Nephron progenitor cell (in vitro differentiated cells): ENCODE results near the gene IFT81.
A peak's percentile ranks its signal among the peaks of the same experiment; 100 is the strongest.

Experiments used
- DNase-seq: peaks from one replicate; pipeline ENCODE4 v3.0.0; 2021
- H3K27ac Mint-ChIP-seq: 2 replicates; pipeline ENCODE4 v1.8.0; 2021; ENCODE audit warnings: mild to moderate bottlenecking, moderate library complexity, mixed read lengths
- H3K27me3 Mint-ChIP-seq: 2 replicates; pipeline ENCODE4 v1.8.0; 2021; ENCODE audit warnings: mild to moderate bottlenecking, low read depth, mixed read lengths; ENCODE audit not compliant: poor library complexity
- H3K36me3 Mint-ChIP-seq: 2 replicates; pipeline ENCODE4 v1.8.0; 2021; ENCODE audit warnings: low read depth, mixed read lengths
- H3K4me1 Mint-ChIP-seq: 2 replicates; pipeline ENCODE4 v1.8.0; 2021; ENCODE audit warnings: mixed read lengths
- H3K4me3 Mint-ChIP-seq: 2 replicates; pipeline ENCODE4 v1.8.0; 2021; ENCODE audit warnings: mild to moderate bottlenecking, moderate library complexity, mixed read lengths
- H3K9me3 Mint-ChIP-seq: 2 replicates; pipeline ENCODE4 v1.8.0; 2021; ENCODE audit warnings: mild to moderate bottlenecking, moderate library complexity, mixed read lengths
- TF ChIP-seq, protein P1 (sequence below): fragments of 200-600 bp; sonication (generic); IDR thresholded peaks from 2 replicates; pipeline ENCODE4 v1.5.0; 2021; ENCODE audit warnings: antibody characterized with exemption

The IFT81 gene

DNA sequence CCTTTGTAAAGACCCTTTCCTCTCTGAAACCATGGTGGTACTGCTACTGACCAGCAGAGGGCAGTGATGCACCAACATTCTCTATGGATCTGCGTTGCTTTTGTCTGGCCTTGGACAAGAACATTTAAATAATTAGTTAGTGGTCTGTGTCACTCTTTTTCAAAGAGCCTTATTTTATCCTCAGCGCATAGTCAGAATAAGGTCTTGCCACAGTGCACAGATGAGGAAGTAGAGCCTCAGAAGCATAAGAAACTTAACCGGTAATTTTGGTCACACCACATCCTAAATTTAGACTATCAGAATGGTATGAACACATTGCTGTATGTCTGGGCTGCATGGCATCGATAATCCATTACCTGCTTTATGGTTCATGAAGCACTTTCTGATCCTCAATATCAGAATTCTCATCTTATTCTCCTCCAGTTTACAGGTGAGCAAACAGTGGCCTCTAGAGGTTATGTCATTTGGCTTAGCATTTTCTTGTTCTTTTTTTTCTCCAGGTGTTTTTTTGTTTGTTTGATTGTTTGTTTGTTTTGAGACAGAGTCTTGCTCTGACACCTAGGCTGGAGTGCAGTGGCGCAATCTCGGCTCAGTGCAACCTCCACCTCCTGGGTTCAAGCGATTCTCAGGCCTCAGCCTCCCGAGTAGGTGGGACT, 23.7 kb upstream of the IFT81 start:
- H3K4me3 Mint-ChIP-seq = no peak overlapping the region
- no peak overlapping the region for H3K27ac Mint-ChIP-seq
- TF ChIP-seq, protein P1, sequence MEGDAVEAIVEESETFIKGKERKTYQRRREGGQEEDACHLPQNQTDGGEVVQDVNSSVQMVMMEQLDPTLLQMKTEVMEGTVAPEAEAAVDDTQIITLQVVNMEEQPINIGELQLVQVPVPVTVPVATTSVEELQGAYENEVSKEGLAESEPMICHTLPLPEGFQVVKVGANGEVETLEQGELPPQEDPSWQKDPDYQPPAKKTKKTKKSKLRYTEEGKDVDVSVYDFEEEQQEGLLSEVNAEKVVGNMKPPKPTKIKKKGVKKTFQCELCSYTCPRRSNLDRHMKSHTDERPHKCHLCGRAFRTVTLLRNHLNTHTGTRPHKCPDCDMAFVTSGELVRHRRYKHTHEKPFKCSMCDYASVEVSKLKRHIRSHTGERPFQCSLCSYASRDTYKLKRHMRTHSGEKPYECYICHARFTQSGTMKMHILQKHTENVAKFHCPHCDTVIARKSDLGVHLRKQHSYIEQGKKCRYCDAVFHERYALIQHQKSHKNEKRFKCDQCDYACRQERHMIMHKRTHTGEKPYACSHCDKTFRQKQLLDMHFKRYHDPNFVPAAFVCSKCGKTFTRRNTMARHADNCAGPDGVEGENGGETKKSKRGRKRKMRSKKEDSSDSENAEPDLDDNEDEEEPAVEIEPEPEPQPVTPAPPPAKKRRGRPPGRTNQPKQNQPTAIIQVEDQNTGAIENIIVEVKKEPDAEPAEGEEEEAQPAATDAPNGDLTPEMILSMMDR = peak; percentile 90
- peaks cover 11% of the 10 kb centered on the region for H3K27me3 Mint-ChIP-seq
- peaks cover 8% of the 10 kb centered on the region for H3K4me1 Mint-ChIP-seq
- no peaks in the 10 kb centered on the region for H3K36me3 Mint-ChIP-seq
- DNase-seq = peak; percentile 74
- H3K9me3 Mint-ChIP-seq = no peaks in the 10 kb centered on the region

DNA sequence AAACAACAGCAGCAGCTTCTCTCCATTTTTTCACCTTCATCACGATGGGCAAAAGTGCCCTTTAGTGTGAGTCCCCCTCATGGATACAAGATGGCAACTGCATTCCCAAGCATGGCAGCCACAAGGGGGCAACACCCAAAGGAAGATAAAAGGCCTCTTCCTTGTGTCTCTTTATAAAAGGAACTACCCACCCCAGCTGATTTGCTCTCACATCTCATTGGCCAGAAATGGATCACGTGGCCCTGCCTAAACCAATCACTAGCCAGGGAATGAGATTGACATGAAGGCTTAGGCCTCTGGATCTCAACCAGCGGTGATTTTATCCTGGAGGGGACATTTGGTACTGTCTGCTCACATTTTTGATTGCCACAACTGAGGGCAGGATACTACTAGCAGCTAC, 21.9 kb upstream of the IFT81 start:
- no peaks in the 10 kb centered on the region for H3K36me3 Mint-ChIP-seq
- H3K4me1 Mint-ChIP-seq = peaks cover 21% of the 10 kb centered on the region
- TF ChIP-seq, protein P1 = peak; percentile 15
- DNase-seq = peak; percentile 32
- H3K27me3 Mint-ChIP-seq = peaks cover 11% of the 10 kb centered on the region
- no peak overlapping the region for H3K27ac Mint-ChIP-seq
- H3K9me3 Mint-ChIP-seq = no peaks in the 10 kb centered on the region
- H3K4me3 Mint-ChIP-seq = no peak overlapping the region

DNA sequence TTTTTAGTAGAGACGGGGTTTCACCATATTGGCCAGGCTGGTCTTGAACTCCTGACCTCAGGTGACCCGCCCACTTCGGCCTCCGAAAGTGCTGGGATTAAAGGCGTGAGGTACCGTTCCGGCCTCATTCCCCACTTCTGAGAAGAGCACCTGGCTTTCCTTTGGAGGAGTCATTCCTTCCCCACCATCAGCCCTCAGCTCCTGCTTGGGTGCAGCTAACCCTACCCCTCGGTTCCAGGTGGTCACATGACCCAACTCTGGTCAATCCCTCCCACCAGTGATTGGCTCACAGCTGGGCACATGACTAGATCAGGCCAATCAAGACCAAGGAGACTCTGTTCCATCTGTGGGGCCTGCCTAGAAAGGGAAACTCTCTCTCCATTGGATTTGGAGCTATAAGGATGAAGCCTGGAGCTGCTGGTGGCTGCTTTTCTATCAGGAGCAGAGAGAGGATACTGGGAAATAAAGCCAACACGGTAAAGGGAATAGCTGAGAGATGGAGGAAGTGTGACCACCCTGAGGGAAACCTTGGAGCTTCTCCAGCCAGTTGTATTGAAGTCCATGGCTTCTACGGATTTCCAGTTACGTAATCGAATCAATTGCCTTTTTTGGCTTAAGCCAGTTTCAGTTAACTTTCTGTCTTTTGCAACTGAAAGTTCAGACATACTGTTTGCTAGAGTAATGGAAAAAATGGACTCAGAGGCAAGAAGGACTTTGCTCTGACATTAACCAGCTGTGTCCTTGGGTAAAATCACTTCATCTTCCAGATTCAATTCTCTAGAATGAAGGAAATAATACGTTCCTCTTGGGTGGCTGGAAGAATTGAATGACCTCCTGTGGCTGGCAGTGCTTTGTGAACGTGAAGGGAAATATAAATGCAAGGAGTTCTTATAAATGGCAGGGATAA, 19.7 kb upstream of the IFT81 start:
- Mint-ChIP-seq H3K4me1 (peaks cover 41% of the 10 kb centered on the region), H3K27ac (no peak overlapping the region), H3K27me3 (peaks cover 7% of the 10 kb centered on the region), H3K9me3 (no peaks in the 10 kb centered on the region), H3K36me3 (no peaks in the 10 kb centered on the region), H3K4me3 (no peak overlapping the region)
- TF ChIP-seq, protein P1 = no peak
- DNase-seq = no peak

DNA sequence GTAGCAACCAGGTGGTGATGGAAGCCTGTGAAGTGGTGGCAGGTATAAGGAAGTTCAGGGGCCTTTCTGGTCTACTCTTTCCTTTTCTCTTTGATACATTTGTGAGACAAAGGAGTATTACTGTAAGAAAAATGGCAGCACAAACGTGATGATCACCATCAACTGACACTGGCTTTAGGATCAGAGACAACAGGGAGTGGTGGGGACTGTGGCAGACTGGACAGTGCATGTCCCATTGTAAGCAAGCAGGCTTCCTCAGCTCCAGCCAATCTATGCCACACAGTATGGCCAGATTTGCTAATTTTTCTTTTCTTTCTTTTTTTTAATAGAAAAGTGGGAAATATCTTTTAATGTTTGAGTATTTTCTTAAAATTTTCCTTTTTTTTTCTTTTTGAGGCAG, 19.0 kb upstream of the IFT81 start:
- peaks cover 7% of the 10 kb centered on the region for H3K27me3 Mint-ChIP-seq
- H3K4me3 Mint-ChIP-seq = no peak overlapping the region
- no peak for DNase-seq
- no peaks in the 10 kb centered on the region for H3K36me3 Mint-ChIP-seq
- TF ChIP-seq, protein P1 = no peak
- no peaks in the 10 kb centered on the region for H3K9me3 Mint-ChIP-seq
- no peak overlapping the region for H3K27ac Mint-ChIP-seq
- peaks cover 45% of the 10 kb centered on the region for H3K4me1 Mint-ChIP-seq

DNA sequence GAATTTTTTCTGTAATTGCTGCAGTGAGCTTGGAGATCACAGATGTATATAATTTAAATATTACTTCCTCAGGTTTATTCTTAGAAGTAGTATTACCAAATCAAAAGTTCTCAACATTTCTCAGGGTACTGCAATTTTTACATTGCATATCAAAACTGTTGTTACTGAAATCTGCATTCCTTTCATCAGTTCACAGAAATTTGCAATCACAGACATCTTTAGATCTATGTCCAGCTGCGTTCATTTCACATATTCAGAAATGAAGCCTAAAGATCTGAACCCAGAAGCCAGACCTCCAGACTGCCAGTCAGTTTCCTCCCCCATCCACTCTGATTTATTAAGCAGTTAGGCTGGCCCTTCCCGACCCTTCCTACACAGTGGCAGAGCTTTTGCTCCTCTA, 18.2 kb upstream of the IFT81 start:
- Mint-ChIP-seq H3K27ac (peak overlapping the region; percentile 62), H3K36me3 (no peaks in the 10 kb centered on the region), H3K4me3 (no peak overlapping the region), H3K4me1 (peaks cover 40% of the 10 kb centered on the region), H3K9me3 (no peaks in the 10 kb centered on the region), H3K27me3 (peaks cover 7% of the 10 kb centered on the region)
- DNase-seq = no peak
- TF ChIP-seq, protein P1 = no peak
